G401 (cell line): ENCODE results near the gene RABGAP1L. TPM values are rescaled to one million over a fixed set of nuclear protein-coding genes. Genes with fewer than 3 reads are reported as not detected.
A peak's percentile ranks its signal among the peaks of the same experiment; 100 is the strongest.

ENCODE experiments used
- DNase-seq: peaks from one replicate; pipeline ENCODE4 v3.0.0-alpha.2; 2015; ENCODE audit warnings: low spot score
- in situ Hi-C: cut with HindIII; loops from 2 replicates; pipeline ENCODE4 v1.10.0; 2016; ENCODE audit warnings: low sequenced_read_pairs, mixed read lengths
- total RNA-seq: library from RNA; depleted of rRNA; stranded (reverse); fragments of >200 nt; shearing (Covaris generic); gene quantifications from 2 replicates; pipeline ENCODE4 v1.2.3, GENCODE V29; 2014

The RABGAP1L gene
- total RNA-seq, 1 experiment from 2014 or later, result 23.3 TPM

DNA sequence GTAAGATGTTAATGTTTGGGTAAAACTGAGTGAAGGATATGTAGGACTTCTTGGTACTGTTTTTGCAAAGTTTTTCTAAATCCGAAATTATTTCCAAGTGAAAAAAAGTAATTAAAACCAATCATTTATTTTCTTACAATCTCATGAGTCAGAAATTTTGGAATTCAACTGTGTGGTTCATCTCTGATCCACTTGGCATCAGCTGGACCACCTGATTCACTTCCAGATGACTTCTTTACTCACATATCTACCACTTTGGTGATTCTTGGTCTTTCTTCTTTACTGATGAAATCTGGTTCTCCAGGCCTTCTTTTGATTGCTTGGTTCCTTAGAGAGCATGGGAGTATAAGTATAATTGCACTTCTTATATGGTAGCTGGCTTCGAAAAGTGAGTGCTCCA, 585.6 kb downstream of the RABGAP1L start:
- in situ Hi-C loops, result no loop called here
- DNase-seq, result no peak

DNA sequence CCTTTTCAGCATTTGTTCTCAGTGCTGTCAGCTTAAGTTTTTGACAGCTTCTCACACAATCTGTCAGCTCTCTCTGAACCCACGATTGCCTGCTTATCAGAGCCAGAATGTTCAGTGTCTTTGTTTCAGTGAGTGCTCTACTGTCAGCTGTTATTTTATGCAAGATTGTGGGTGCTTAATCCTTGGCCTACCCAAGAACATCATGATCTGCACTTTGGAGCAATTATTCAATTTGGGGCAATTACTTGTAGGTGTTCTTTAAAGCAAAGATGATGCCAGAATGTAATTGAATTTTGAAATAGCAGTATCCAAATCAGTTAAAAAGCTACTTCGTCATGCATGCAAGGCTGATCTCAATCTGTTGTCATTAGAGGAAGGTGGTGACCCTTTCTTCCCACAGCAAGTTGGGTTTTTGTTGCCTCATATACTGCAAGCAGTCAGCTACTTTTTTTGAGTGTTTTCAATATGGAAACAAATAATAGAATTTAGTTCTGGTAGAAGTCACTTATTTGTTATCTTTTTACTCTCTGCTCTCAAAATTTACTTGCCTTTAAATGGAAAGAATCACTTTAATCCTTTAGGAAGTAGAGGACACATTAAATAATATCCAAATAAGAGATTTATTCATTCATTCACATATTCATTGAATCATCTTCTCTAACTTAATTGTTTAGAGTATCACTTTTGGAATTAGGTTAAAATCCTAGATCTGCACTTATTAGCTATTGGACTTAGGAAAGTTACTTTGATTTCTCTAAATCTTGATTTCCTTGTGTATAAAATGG, 586.9 kb downstream of the RABGAP1L start:
- in situ Hi-C loops, result no loop called here

DNA sequence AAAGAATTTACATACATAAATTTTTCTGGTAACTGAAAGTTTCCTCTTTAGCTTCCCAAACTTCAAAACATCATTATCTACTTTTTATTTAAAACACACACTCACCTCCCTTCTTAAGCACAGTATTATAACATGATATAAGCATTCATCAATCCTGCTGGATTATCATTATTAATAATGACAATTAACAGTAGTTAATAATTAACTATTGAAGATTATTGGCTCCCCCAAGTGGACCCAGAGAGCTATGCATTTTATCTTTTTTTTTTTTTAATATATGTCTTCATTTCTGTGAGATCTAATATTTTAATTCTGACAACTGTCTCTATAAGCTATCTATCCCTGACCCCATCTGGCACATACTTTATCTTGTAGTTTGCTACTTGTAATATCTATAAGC, 588.3 kb downstream of the RABGAP1L start:
- in situ Hi-C loops, result no loop called here
- DNase-seq, result no peak

More for the DNA sequence above, 586.9 kb downstream of the RABGAP1L start:
- peak; percentile 30 for DNase-seq

DNA sequence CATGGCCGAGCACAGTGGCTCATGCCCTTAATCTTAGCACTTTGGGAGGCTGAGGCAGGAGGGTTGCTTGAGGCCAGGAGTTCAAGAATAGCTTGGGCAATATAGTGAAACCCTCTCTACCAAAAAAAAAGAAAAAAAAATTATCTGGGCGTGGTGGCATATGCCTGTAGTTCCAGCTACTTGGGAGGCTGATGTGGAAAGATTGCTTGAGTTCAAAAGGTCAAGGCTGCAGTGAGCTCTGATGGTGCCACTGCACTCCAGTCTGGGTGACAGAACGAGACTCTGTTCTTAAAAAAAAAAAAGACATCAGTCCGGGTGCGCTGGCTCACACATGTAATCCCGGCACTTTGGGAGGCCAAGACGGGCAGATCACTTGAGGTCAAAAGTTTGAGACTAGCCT, 589.3 kb downstream of the RABGAP1L start:
- no peak for DNase-seq
- in situ Hi-C loops, result no loop called here

DNA sequence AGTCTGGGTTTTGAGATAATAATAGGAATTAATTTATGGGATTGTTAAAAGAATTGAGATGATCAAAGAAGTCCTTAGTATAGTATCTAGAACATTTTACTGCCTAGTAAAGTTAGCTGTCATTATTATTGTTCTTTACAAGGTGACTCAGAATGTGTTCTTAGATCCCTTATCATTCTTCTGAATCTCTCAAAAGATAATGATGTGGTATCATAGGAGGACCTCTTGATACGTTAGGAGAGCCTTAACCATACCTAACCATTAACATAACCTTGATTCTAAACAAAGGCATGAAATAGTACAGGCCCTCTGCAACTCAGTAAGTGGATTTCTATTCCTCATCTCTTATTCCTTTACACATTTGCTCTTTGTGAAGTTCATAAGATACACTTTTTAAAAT, 593.8 kb downstream of the RABGAP1L start:
- in situ Hi-C loops, result no loop called here
- DNase-seq, result no peak

DNA sequence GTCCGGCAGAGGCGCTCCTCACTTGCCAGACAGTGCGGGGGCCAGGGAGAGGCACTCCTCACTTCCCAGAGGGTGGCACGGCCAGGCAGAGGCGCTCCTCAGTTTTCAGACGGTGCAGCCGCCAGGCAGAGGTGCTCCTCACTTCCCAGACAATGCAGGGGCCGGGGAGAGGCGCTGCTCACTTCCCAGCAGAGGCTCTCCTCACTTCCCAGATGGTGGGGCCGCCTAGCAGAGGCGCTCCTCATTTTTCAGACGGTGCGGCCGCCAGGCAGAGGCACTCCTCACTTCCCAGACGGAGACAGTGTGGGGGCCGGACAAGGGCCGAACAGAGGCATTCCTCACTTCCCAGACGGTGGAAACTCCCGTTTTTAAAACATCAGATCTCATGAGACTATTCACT, 602.0 kb downstream of the RABGAP1L start:
- no peak for DNase-seq
- in situ Hi-C loops, result no loop called here

DNA sequence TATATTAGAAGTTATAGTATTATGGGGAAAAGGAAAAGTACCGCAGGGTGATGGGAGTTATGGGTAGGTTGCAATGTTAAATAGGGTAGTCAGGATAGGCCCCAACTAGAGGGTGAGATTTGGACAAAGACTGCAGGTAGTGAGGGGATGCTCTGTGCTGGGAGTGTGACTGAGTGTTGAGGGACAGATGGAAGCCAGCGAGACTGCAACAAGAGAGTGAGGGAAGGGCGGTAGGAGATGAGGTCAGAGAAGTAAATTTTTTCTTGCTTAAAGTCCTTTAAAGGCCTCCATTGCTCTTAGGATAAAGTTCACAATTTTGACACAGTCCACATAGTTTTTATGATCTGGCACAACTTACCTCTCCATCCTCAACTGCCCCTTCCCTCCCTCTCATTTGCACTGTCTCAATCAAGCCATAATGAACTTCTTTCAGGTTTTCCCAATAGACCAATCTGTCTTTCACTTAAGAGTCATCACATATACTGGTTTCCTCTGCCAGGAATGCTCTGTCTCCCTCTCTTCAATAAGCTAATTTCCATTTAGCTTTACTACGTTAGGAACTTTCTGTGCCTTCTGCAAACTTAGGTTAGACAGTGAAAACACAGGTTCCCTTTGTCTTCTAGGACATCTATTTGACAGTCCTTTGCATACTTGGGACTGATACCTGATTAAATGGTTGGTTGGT, 602.7 kb downstream of the RABGAP1L start:
- in situ Hi-C loops, result no loop called here
- DNase-seq, result no peak

DNA sequence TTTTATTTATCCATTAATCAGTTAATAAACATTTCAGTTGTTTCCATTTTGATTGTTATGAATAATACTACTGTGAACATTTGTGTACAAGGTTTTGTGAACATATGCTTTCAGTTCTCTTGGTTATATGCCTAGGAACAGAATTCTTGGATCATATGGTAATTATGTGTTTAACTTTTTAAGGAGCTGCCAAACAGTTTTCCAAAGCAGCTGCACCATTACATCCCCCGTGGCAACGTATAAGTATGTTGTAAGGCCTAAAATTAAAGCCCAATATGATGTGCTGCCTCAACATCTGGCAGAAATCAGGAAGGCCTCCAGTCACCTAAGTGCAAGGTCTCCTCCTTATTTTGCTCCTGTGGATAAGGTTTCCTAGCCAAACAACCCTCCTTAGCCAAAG, 604.9 kb downstream of the RABGAP1L start:
- no peak for DNase-seq
- in situ Hi-C loops, result no loop called here

DNA sequence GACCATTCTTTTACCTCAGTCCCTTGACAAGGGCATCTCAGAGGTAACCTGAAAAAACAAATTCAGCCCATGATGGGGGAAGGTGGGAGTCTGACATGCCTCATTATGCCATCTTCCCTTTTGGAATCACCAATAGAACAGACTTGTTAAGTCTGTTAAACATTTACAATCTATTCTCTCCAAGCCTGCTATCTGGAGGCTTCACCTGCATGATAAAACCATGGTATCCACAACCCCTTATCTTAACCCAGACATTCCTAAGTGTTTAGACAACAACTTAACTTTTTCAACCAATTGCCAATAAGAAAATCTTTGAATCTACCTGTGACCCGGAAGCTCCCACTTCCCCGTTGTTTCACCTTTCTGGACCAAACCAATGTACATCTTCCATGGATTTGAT, 607.4 kb downstream of the RABGAP1L start:
- in situ Hi-C loops, result no loop called here
- no peak for DNase-seq

DNA sequence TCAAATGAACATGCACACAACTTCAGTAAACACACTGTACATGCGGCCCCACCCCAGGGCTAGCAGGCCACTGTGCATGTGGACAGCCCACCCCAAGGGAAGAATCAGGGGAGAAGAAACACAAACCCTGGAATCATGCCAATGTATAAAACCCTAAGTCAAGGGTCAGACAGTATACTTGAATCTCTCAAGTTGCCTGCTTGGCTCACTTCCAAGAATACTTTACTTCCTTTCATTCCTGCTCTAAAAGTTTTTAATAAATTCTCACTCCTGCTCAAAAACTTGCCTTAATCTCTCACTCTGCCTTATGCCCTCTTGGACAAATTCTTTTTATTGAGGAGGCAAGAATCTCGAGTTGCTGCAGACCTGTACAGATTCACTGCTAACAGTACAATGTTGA, 609.2 kb downstream of the RABGAP1L start:
- DNase-seq, result no peak
- in situ Hi-C loops, result no loop called here

DNA sequence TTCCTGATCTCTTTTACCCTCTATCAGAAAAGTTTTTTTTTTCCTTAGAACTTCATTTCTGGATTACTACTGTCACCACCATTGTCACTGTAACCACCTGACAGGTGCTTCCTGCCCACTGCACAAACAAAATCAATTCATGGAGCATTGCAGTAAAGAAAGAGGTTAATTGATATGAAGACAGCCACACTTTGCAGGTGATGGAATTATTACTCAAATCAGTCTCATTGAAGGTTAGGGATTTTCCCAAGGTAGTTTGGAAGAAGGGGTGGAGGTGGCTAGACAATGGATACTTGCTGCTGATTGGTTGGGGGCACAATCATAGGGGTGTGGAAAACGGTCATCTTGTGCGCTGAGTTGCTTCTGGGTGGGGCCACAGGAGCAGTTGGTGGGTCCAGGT, 609.6 kb downstream of the RABGAP1L start:
- in situ Hi-C loops, result no loop called here

DNA sequence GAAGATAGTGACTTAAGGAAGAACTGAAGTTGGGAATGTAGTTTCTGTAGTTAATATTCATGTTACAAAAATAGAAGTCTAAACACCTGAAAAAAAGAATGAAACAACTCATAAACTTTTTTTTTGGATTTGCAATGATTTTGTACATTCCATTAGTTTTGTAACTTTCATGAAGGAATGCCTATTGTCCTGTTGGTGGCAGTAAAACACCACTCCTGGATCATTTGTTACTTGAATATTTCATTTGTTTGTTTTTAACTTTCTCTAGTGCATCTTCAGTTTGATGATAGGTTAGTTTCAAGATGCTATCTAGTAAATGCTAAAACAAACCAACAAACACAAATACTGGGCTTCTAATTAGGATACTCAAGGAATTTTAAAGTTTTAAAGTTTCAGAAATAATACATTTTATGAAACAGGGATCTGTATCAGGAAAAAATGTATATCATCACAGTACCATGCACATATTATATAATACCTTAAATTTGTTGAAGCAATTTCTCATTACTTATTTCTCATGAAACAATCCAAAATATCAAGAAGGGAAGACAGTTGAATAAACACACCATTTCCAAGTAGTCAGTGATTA, 610.7 kb downstream of the RABGAP1L start:
- in situ Hi-C loops, result no loop called here
- DNase-seq, result peak; percentile 81

More for the DNA sequence above, 609.6 kb downstream of the RABGAP1L start:
- DNase-seq, result no peak

DNA sequence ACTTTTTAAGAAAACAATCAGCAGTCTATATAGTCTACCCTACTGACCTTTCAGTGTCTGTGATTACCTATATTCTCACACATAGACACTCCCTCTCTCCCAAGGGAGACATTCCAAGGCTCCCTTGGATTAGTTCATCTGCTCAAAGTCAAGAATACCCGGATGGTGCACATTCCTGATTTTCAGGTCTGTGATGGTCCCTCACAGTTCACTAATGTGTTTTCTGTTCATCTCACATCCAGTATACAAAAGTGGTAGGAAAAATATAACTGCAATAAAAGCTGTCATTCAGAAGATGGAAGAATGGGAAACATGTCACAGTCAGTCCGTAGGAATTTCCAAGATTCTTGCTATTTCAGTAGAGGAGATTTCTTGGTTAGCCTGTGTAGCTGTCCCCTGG, 616.3 kb downstream of the RABGAP1L start:
- no peak for DNase-seq
- in situ Hi-C loops, result no loop called here

DNA sequence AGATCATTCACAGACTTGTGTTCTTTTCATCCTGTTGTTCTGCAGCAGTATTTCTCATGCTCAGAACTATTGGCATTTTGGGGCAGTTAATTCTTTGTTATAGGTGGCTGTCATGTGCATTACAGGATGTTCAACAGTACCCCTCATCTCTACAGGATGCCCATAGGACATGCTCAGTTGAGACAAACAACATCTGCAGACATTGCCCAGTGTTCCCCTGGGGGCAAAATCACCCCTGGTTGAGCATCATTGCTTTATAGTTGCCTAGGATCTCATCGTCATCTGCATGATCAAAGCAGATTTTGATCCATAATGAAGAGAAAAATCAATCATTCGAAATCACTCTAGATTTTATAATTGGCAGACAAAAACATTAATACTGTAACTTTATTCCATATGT, 617.9 kb downstream of the RABGAP1L start:
- in situ Hi-C loops, result no loop called here

DNA sequence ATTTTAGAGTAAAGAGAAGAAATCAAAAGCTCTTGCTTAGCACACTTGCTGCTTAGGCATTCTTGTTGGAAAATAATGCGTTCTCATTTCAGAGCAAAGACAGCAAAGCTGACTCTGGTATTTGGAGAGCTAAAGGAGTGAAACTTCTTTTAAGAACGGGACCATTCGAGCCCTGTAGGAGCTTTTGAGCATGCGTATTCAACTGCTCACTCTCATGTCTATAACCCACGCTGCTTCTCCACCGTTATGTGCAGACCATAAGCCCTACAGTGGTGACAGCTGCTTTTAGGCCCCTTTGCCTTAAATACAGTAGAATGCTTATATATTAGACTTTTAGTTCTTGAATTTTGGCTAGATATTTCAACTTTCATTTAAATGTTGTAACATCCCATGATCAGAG, 626.2 kb downstream of the RABGAP1L start:
- no peak for DNase-seq
- in situ Hi-C loops, result no loop called here

More for the DNA sequence above, 617.9 kb downstream of the RABGAP1L start:
- DNase-seq, result no peak

DNA sequence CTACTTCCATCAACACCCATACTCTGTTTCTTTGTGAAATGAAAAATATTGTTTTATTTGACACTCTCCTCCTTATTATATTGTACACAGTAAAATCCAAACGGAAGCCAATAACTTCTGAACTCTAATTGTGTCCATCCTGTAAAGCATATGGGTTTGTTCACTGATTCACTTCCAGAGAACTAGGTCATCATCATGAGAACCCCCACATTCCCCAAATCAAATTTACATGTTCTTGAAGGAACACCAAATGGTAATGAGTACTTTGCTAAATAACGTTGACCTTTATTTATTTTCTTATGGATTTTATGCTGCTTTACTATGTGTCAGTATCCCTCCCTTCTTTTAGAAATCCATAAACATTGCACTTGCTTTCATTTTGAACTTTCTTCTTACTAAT, 627.0 kb downstream of the RABGAP1L start:
- in situ Hi-C loops, result no loop called here
- DNase-seq, result no peak

DNA sequence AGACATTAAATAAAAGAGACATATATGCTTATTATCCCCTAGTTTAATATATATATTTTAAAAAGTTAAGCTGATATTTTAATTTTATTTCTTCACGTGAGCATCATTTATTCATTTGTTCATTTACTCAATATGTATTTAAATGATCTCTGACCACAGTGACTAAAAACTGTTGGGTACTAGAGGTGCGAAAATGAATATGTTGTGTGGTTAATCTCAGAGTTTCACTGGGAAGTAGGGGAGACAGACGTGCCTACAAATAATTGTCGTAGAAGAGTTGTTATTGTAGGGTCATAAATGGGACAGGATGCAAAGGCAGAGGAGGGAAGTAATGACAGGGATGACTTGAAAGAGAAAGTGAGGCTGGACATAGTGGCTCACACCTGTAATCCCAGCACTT, 627.4 kb downstream of the RABGAP1L start:
- no peak for DNase-seq

DNA sequence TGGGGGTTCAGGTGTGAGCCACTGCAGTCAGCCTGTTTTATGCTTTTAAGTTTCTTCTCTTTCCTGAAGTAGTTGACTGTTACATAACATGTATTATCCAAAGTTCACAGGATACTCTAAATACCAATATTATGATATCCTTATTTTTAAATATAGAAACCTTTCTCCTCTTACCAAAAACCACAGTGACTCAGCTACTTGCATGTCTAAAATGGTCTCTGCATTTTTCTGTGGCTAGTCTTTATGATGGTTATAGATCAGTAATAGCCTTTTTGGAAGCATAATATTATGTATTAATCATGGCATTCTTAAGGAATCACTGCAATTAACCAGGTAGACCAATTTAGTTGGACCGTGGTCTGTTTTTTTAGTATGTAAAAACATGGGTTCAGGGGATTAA, 629.7 kb downstream of the RABGAP1L start:
- no peak for DNase-seq
- in situ Hi-C loops, result no loop called here

More for the DNA sequence above, 627.4 kb downstream of the RABGAP1L start:
- in situ Hi-C loops, result no loop called here

DNA sequence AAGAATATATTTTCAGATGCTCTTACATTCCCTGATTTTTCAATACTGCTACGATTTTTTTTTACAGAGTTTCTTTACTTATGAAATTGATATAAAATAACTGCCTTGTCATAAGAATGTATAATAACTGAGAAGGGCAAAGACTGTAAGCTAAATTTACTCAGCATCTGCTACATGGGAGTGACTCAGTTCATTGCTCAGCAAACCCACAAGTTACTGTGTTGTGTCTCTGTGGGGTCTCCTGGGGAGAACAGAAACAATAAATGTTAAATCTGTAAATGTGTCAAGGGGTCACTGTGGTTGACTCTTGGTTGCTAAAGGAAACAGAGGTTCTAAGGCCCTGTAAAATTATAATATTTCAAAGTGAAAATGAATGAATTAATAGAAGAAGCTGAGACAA, 630.1 kb downstream of the RABGAP1L start:
- in situ Hi-C loops, result no loop called here
- DNase-seq, result no peak

DNA sequence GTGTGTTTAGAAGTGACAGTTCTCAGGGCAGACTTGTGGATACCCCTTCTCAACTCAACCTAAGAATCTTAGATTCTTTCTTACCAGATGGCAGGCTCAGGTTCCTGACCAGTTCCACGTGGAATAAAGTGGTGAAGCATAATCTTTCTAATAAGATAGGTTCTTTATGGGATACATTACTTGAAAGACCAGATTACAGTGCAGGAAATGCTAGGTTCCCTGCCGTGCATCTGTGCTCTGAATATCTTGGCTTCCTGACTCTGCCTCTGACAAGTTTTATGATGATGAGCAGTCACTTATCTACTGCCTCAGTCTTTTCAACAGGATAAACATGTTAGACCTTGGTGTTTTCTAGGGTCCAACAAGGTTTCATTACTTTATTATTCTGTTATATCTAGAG, 632.5 kb downstream of the RABGAP1L start:
- DNase-seq, result no peak
- in situ Hi-C loops, result no loop called here
